GM12865 (cell line): ENCODE measurements around the gene ZNF213.

Experiments
- DNase-seq: peaks from one replicate; pipeline ENCODE4 v3.0.0; 2010; ENCODE audit warnings: low read depth
- H3K4me3 ChIP-seq: 2 replicates; pipeline ENCODE4 v1.5.1; 2011; ENCODE audit warnings: mild to moderate bottlenecking, low read depth, low read length, control low read depth
- TF ChIP-seq, protein P1 (sequence below): IDR thresholded peaks from 2 replicates; pipeline ENCODE4 v1.5.1; 2011; ENCODE audit warnings: low read length, control low read depth, low read depth, inconsistent platforms; ENCODE audit not compliant: insufficient read depth; ENCODE audit errors: missing control alignments

Gene ZNF213

DNA sequence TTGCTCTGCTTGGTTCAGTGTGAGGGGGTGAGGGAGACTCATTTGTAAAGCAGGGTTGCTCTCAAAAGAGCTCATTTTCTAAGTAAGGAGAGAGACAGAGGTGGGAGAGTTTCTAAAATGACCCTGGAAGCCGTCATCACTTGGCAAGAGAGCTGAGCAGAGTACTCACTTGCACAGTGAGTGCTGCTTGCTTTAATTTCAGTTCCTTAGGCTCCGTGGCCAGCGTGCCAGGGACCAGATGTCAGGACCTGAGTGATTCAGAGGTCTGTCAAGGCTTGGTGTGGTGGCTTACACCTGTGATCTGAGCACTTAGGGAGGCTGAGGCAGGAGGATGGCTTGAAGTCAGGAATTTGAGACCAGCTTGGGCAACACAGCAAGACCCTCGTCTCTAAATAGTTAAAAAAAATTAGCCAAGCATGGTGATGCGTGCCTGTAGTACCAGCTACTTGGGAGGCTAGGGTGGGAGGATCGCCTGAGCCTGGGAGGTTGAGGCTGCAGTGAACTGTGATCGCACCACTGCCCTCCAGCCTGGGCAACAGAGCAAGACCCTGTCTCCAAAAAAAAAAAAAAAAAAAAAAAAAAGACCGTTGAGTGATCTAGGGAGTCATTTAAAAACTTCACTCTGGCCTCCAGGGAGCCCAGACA is 11.8 kb upstream of the ZNF213 start:
- no peak overlapping the region for H3K4me3 ChIP-seq
- no peak for DNase-seq
- TF ChIP-seq, protein P1, sequence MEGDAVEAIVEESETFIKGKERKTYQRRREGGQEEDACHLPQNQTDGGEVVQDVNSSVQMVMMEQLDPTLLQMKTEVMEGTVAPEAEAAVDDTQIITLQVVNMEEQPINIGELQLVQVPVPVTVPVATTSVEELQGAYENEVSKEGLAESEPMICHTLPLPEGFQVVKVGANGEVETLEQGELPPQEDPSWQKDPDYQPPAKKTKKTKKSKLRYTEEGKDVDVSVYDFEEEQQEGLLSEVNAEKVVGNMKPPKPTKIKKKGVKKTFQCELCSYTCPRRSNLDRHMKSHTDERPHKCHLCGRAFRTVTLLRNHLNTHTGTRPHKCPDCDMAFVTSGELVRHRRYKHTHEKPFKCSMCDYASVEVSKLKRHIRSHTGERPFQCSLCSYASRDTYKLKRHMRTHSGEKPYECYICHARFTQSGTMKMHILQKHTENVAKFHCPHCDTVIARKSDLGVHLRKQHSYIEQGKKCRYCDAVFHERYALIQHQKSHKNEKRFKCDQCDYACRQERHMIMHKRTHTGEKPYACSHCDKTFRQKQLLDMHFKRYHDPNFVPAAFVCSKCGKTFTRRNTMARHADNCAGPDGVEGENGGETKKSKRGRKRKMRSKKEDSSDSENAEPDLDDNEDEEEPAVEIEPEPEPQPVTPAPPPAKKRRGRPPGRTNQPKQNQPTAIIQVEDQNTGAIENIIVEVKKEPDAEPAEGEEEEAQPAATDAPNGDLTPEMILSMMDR, result no peak

DNA sequence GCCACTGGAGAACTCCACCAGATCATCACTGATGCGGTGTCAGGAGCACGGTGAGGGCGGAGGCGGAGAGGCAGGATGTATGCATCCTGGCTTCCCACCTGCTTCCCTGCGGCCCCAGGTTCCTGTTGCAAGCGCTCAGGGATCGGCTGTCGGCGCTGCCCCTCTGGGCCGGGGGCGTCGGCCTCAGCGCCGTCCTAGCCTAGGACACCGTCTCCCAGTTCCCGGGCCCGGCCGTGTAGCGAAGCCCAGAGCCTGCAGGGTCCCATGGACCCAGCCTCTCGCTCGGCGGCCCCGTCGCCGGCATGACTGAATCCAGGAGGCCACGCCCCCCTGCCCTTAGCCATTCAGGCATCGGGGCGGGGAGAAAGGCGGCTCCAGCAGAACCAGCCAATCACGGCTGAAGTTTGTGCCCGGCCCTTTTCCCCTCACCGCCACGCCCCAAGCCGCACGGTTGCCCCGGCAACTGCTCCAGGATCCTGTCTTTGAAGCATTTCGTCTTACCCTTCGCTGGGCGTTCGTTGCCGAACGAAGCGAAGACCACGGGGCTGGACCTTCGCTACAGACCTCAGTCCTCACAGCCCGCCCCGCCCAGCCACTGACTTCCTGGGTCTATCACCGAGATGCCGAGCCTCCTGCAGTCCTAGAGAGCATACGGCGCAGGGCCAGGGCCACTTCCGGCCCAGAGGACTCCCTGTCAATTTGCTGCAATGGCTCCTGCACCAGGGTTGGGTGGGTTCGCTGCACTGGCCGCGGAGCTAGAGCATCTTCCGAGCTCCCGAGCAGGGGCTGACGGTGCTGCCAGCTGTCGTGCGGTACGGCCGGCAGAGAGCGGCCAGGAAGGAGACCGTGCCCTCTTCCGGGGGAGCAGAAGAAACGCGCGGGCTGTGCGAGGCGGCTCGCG is 10.6 kb upstream of the ZNF213 start:
- TF ChIP-seq, protein P1, result no peak
- peak; percentile 95 for DNase-seq
- H3K4me3 ChIP-seq, result peak overlapping the region; percentile 58

DNA sequence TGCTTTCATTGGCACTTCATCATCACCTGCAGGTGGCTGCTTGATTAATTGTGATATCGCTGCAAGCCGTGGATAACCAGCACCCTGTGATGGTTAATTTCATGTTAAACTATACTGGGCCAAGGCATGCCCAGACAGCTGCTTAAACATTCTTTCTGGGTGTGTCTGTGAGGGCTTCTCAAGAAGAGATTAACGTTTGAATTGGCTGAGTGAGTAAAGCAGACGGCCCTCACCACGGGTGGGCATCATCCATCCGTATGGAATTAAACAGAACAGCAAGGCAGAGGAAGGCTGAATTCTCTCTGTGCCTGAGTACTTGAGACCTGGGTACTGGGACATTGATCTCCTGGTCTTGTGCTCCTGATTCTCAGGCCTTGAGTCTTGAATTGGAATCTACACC is 7.1 kb upstream of the ZNF213 start:
- TF ChIP-seq, protein P1, result no peak
- DNase-seq, result no peak
- H3K4me3 ChIP-seq, result no peak overlapping the region

DNA sequence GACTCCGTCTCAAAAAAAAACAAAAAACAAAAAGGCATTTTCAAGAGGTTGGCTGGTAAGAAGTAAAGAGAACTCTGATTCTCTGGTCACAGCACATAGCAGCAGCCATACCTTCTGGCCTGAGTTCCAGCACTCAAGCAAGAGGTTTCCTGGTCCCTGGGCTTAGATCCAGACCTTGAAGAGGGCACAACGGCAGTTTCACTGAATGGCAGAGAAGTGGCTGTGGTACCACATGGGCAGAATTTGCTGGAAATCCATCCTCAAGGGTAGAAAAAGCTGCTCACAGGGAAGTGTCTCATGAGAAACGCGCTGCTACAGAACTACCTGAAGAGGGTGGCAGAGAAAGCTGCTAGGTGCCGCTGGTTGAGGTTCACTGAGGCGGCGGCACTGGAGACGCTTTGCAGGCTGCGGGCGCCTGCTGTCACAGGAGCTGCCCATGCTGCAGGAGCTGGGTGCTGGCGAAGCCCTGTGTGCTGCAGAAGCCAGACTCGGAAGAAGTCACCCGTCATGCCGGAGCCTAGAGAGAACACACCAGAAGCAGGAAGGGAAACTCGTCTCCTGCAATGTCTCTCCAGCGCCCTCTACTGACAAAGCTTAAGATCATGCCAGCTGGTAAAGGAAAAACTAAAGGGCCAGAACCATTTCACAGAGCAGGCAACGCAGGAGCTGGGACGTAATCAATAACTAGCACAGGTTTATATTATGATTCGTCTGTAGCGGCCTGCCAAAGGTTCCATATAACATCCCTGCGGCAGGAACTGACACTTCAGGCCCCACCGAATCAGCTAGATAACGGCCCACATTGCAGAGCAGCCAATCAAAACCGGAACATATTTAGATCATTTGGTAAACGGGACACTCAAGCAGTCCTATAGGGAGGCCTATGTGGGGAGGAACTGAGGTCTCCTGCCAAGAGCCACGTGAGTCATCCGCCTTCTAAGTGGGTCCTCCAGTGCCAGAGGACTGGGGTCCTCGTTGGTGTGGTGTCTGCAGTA is 5.4 kb upstream of the ZNF213 start:
- TF ChIP-seq, protein P1, result peak; percentile 95
- peak overlapping the region; percentile 63 for H3K4me3 ChIP-seq
- peak; percentile 93 for DNase-seq

DNA sequence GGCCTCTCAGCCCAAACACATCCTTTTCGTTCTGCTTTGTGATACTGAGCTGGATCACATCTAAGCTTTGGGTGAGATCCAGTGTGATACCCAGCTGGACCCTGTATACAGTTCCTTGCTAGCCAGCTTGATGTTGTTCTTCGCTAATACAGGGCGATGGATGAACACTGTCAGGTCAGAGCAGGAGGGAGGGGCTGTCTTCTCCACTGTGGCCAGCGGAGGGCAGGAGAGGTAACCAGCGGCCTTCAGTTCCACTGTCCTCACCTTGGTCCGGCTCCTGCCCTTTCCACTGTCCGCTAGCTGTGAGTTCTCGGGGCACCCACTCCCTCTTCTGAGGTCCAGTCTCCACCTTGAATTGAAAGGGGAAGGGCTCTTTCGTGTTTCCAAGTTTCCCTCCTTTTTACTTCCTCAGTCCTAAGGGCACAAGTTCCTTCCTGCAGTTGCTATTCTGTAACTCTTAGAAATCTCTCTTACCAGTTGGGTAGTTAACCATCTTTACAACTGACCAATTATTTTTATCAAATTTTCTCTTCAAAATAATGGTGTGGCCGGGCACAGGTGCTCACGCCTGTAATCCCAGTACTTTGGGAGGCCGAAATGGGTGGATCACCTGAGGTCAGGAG is 3.0 kb upstream of the ZNF213 start:
- no peak overlapping the region for H3K4me3 ChIP-seq
- DNase-seq, result no peak
- TF ChIP-seq, protein P1, result peak; percentile 50

DNA sequence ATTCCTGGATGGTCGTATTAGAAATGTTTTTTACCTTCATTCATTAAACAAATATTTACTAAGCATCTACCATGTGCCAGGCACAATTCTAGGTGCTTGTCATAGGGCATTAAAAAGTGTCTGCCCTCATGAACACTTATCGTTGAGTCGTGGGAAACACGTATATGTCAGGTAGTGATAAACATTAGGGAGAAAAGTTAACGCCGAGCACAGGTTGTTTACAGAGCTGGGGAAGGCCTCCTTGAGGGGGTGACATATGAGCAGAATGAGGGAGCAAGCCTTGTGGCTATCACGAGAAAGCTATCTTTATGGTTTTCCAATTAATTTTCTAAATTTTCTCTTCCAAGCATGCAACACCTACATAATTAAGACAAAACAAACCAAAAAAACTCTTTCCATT is 985 bp upstream of the ZNF213 start:
- peak overlapping the region; percentile 68 for H3K4me3 ChIP-seq
- DNase-seq, result no peak
- TF ChIP-seq, protein P1, result no peak
